ENCODE measurements around the gene IBTK. TPM values are rescaled to one million over a fixed set of nuclear protein-coding genes. Genes with fewer than 3 reads are reported as not detected.

IBTK gene
- total RNA-seq, 1 experiment from 2014 or later, result 36.6 TPM

DNA sequence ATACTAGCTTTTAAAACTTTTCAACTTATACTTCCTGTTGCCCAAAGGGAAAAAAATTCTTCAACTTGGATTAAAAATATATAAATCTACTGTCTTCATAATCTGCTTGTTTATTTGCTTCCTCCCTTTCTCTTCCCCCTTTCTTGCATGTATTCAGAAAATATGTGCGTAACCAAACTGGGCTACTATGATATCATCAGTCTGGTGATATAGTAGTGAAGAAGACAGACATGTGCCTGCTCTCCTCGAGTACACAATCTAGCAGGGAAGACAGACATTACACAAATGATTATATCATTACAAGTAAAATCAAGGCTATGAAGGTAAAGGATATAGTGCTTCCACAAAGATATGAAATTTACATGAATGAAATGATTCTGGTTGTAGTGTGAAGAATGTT, 31.0 kb downstream of the IBTK start:
- Histone ChIP-seq H3K4me2 (ENCODE audit: low read length) (no peak overlapping the region), H3K4me1 (ENCODE audit: control insufficient read depth in 1 of 2, insufficient read depth in 2 of 2, low read length in 2 of 2) (no peaks in the 10 kb centered on the region), H3K4me3 (replicated peaks in 1 of 2; ENCODE audit: low read depth in 1 of 2, low read length in 2 of 2) (no peak overlapping the region), H4K20me1 (ENCODE audit: insufficient read depth) (no peaks in the 10 kb centered on the region), H3K36me3 (ENCODE audit: control insufficient read depth in 1 of 2, insufficient read depth in 2 of 2, low read length in 2 of 2) (peaks cover 16 to 27% of the 10 kb centered on the region in 2 experiments; a peak in 3 of 4 replicates), H3K27me3 (ENCODE audit: insufficient read depth, low read length) (no peaks in the 10 kb centered on the region), H3K9me3 (ENCODE audit: control insufficient read depth in 1 of 2, insufficient read depth in 1 of 2, low read depth in 1 of 2, low read length in 2 of 2) (no peaks in the 10 kb centered on the region), H3K9me2 (ENCODE audit: insufficient read depth) (no peaks in the 10 kb centered on the region), H2AFZ (ENCODE audit: low read depth, low read length, poor library complexity, severe bottlenecking) (no peak overlapping the region), H3K79me2 (ENCODE audit: insufficient read depth, low read length) (no peaks in the 10 kb centered on the region), H3K9ac (ENCODE audit: low read length) (no peak overlapping the region), H3K27ac (ENCODE audit: low read depth, low read length) (no peak overlapping the region)
- intact Hi-C loops (cut with micrococcal nuclease), result no loop called here
- ATAC-seq (no peak), DNase-seq (ENCODE audit: low read depth, low spot score) (no peak)
- BruUV-seq (replicated peaks), result no TSS peak
- POLR2A ChIA-PET, result no interaction called here
- RAD21 ChIA-PET (ENCODE audit: low non-redundant PET in 1 of 2, low total read pairs in 2 of 2, uncharacterized antibody in 2 of 2, unreplicated experiment in 2 of 2), result no interaction called here
- CTCF ChIA-PET, result no interaction called here
- no peak for TF ChIP-seq ZNF274 (IDR thresholded peaks at IDR 0.05; ENCODE audit: low read depth, low read length)
- no peak for TF ChIP-seq EGR1 (IDR thresholded peaks at IDR 0.05; ENCODE audit: low read depth)
- no peak for TF ChIP-seq YY1 (IDR thresholded peaks at IDR 0.05; ENCODE audit: extremely low read depth, insufficient replicate concordance, low read depth, low read length)
- TF ChIP-seq CEBPB (IDR thresholded peaks at IDR 0.05; ENCODE audit: low read depth), result no peak
- TF ChIP-seq FOSL1 (IDR thresholded peaks at IDR 0.05; ENCODE audit: low read depth), result no peak
- TF ChIP-seq MAX (IDR thresholded peaks at IDR 0.05), result no peak
- TF ChIP-seq SP1 (IDR thresholded peaks at IDR 0.05; ENCODE audit: low read depth), result no peak
- TF ChIP-seq POLR2A (IDR thresholded peaks at IDR 0.05; ENCODE audit: borderline replicate concordance, extremely low read depth, insufficient read depth, insufficient read length), result no peak
- TF ChIP-seq ELF1 (IDR thresholded peaks at IDR 0.05; ENCODE audit: borderline replicate concordance, low read depth), result no peak
- TF ChIP-seq RAD21 (IDR thresholded peaks at IDR 0.05; ENCODE audit: low read depth), result no peak
- TF ChIP-seq SIN3A (IDR thresholded peaks at IDR 0.05; ENCODE audit: low read depth), result no peak
- no peak for TF ChIP-seq TCF7L2 (IDR thresholded peaks at IDR 0.05; ENCODE audit: borderline replicate concordance, extremely low read depth, insufficient read depth, insufficient read length)
- TF ChIP-seq ZFX (IDR thresholded peaks at IDR 0.05), result no peak

- H3K9ac ChIP-seq (ENCODE audit: low read length), result no peak overlapping the region
- H3K9me3 ChIP-seq (ENCODE audit: control insufficient read depth in 1 of 2, insufficient read depth in 1 of 2, low read depth in 1 of 2, low read length in 2 of 2), result no peaks in the 10 kb centered on the region
- H3K27ac ChIP-seq (ENCODE audit: low read depth, low read length), result no peak overlapping the region
- H3K4me2 ChIP-seq (ENCODE audit: low read length), result no peak overlapping the region
- no peak for DNase-seq (ENCODE audit: low read depth, low spot score)
- no peaks in the 10 kb centered on the region for H3K4me1 ChIP-seq (ENCODE audit: control insufficient read depth in 1 of 2, insufficient read depth in 2 of 2, low read length in 2 of 2)
- ATAC-seq, result no peak
- intact Hi-C loops (cut with micrococcal nuclease), result no loop called here
- no TSS peak for BruUV-seq (replicated peaks)
- ChIA-PET POLR2A (no interaction called here), CTCF (no interaction called here), RAD21 (ENCODE audit: low non-redundant PET in 1 of 2, low total read pairs in 2 of 2, uncharacterized antibody in 2 of 2, unreplicated experiment in 2 of 2) (no interaction called here)
- H3K36me3 ChIP-seq (ENCODE audit: control insufficient read depth in 1 of 2, insufficient read depth in 2 of 2, low read length in 2 of 2), result peaks cover 20 to 25% of the 10 kb centered on the region in 2 experiments
- no peaks in the 10 kb centered on the region; the same call in 1 of the 2 replicates for H3K79me2 ChIP-seq (ENCODE audit: insufficient read depth, low read length)
- no peaks in the 10 kb centered on the region for H4K20me1 ChIP-seq (ENCODE audit: insufficient read depth)
- H3K9me2 ChIP-seq (ENCODE audit: insufficient read depth), result no peaks in the 10 kb centered on the region
- H3K27me3 ChIP-seq (ENCODE audit: insufficient read depth, low read length), result no peaks in the 10 kb centered on the region
- H2AFZ ChIP-seq (ENCODE audit: low read depth, low read length, poor library complexity, severe bottlenecking), result no peak overlapping the region
- no peak overlapping the region for H3K4me3 ChIP-seq (replicated peaks in 1 of 2; ENCODE audit: low read depth in 1 of 2, low read length in 2 of 2)
- TF ChIP-seq SRF (IDR thresholded peaks at IDR 0.05; ENCODE audit: low read depth) (no peak), EZH2 (IDR thresholded peaks at IDR 0.05) (no peak), ZBTB33 (IDR thresholded peaks at IDR 0.05; ENCODE audit: extremely low read depth, insufficient replicate concordance, low read length) (no peak), POLR2AphosphoS5 (IDR thresholded peaks at IDR 0.05; ENCODE audit: low read depth, low read length) (no peak), ELF1 (IDR thresholded peaks at IDR 0.05; ENCODE audit: borderline replicate concordance, low read depth) (no peak), EGR1 (IDR thresholded peaks at IDR 0.05; ENCODE audit: low read depth) (no peak), SP1 (IDR thresholded peaks at IDR 0.05; ENCODE audit: low read depth) (no peak), FOSL1 (IDR thresholded peaks at IDR 0.05; ENCODE audit: low read depth) (no peak), RAD21 (IDR thresholded peaks at IDR 0.05; ENCODE audit: low read depth) (no peak), CEBPB (IDR thresholded peaks at IDR 0.05; ENCODE audit: low read depth) (no peak), SIN3A (IDR thresholded peaks at IDR 0.05; ENCODE audit: low read depth) (no peak), CBX3 (IDR thresholded peaks at IDR 0.05; ENCODE audit: low read depth) (no peak)
- TF ChIP-seq, protein P1, sequence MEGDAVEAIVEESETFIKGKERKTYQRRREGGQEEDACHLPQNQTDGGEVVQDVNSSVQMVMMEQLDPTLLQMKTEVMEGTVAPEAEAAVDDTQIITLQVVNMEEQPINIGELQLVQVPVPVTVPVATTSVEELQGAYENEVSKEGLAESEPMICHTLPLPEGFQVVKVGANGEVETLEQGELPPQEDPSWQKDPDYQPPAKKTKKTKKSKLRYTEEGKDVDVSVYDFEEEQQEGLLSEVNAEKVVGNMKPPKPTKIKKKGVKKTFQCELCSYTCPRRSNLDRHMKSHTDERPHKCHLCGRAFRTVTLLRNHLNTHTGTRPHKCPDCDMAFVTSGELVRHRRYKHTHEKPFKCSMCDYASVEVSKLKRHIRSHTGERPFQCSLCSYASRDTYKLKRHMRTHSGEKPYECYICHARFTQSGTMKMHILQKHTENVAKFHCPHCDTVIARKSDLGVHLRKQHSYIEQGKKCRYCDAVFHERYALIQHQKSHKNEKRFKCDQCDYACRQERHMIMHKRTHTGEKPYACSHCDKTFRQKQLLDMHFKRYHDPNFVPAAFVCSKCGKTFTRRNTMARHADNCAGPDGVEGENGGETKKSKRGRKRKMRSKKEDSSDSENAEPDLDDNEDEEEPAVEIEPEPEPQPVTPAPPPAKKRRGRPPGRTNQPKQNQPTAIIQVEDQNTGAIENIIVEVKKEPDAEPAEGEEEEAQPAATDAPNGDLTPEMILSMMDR (IDR thresholded peaks at IDR 0.05 in 2 of 3, conservative IDR thresholded peaks at IDR 0.05 in 1 of 3; ENCODE audit: borderline replicate concordance in 1 of 3, insufficient read depth in 1 of 3, low read depth in 2 of 3, low read length in 2 of 3), result no peak
These were observed 36.2 kb downstream of the IBTK start for GRCh38 chr6:82211326-82211725.

All from HCT116 (cell line).